HUES48 (cell line): ENCODE data around the gene TNK2.
"Not testable (repeated sequence)": the region's sequence is repeated elsewhere in the genome, so short reads cannot be mapped to it uniquely, and the experiment has no call there.

Source experiments
- H3K27ac ChIP-seq: one replicate; pipeline ENCODE4 v1.7.0; 2013; ENCODE audit warnings: low read depth, low read length, inconsistent platforms
- H3K27me3 ChIP-seq: 2 replicates; pipeline ENCODE4 v1.6.1; 2013; ENCODE audit warnings: mild to moderate bottlenecking, low read length; ENCODE audit not compliant: control insufficient read depth, insufficient read depth
- H3K36me3 ChIP-seq: 2 replicates; pipeline ENCODE4 v1.6.1; 2013; ENCODE audit warnings: low read length; ENCODE audit not compliant: control insufficient read depth, insufficient read depth
- H3K4me1 ChIP-seq: 2 replicates; pipeline ENCODE4 v1.6.1; 2013; ENCODE audit warnings: mild to moderate bottlenecking, low read length; ENCODE audit not compliant: control insufficient read depth, insufficient read depth
- H3K4me3 ChIP-seq: 2 replicates; pipeline ENCODE4 v1.5.1; 2013; ENCODE audit warnings: mild to moderate bottlenecking, low read depth, low read length
- H3K9ac ChIP-seq: 2 replicates; pipeline ENCODE4 v1.6.1; 2013; ENCODE audit warnings: mild to moderate bottlenecking, low read depth, low read length, moderate library complexity
- H3K9me3 ChIP-seq: 2 replicates; pipeline ENCODE4 v1.6.1; 2013; ENCODE audit warnings: low read length; ENCODE audit not compliant: control insufficient read depth, insufficient read depth

TNK2 gene

DNA sequence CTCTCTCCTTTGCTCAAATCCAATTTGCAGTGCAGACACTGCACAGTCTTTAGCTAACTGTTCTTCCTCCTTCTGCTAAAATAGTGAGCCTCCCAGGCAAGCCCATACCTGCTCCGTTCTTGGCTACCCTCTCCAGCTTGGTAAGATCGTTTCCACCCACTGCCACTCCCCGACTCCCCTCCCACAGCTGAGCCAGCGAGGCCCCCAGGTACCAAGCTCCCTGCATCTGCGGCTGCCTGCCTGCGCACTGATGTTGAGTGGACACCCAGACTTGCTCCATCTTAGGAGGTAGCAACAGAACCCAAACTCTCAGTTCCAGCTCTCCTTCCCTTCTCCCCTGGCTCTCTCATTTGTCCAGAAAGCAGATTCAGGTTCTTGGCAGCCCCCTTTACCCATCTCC lies 7.9 kb upstream of the TNK2 start:
- Histone ChIP-seq H3K36me3 (no peaks in the 10 kb centered on the region), H3K4me1 (peaks cover 10% of the 10 kb centered on the region), H3K27me3 (no peaks in the 10 kb centered on the region), H3K9me3 (no peaks in the 10 kb centered on the region), H3K9ac (no peak overlapping the region), H3K4me3 (no peak overlapping the region), H3K27ac (no peak overlapping the region)

DNA sequence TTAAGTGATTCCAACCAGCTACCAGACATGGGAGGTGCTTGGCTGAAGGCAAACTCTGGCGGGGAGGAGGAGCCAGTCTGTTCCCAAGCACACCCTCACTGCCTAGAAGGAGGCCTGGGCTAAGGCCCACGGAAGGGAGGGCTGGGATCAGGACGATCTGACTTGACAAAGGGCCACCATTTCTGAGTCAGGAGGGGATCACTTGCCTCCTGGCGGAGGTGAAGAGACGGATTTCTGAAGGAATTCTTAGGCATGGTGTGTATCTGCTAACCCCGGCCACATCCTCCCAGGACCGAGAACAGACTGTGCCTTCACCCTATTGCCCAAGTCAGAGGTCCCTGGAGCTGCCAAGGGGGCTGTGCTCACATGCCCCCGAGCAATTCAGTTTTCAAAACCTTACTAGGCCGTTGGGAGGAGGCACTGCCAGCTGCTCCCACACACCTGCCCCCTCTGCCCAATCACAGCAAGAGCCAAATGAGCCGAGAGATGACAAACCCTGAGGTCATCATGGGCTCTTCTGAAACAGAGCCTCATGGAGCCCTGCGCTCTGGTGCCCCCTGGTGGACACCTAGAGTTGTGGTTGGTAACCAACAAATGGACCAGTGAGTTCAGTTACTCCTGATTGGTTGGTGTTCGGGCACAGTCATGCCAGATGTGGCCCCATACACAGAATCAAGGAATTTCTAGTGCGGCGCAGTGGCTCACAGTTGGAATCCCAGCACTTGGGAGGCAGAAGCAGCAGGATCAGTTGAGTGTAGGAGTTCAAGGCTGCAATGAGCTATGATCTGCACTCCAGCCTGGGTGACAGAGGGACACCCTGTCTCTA lies 6.5 kb upstream of the TNK2 start:
- H3K4me1 ChIP-seq, result peaks cover 18% of the 10 kb centered on the region
- peak overlapping the region; percentile 98 for H3K27ac ChIP-seq
- peak overlapping the region; percentile 67 for H3K9ac ChIP-seq
- 0 out of 2 replicates have a peak, but pooled peaks cover 4% of the 10 kb centered on the region for H3K27me3 ChIP-seq
- H3K4me3 ChIP-seq, result peak overlapping the region; percentile 33; the same call in 1 of the 2 replicates
- no peaks in the 10 kb centered on the region for H3K36me3 ChIP-seq
- H3K9me3 ChIP-seq, result no peaks in the 10 kb centered on the region

GRCh38 chr3:195914146-195914545 lies 5.8 kb upstream of the TNK2 start:
- not testable (repeated sequence) for H3K4me3 ChIP-seq, H3K36me3 ChIP-seq, H3K9me3 ChIP-seq, H3K27me3 ChIP-seq
- 0 out of 2 replicates have a peak overlapping the region, but pooled peaks have one; percentile 67 for H3K9ac ChIP-seq
- peak overlapping the region; percentile 98 for H3K27ac ChIP-seq
- peaks cover 18% of the 10 kb centered on the region for H3K4me1 ChIP-seq

- Histone ChIP-seq H3K9ac (no peak overlapping the region), H3K27me3 (0 out of 2 replicates have a peak, but pooled peaks cover 4% of the 10 kb centered on the region), H3K9me3 (no peaks in the 10 kb centered on the region), H3K4me3 (no peak overlapping the region), H3K27ac (no peak overlapping the region), H3K36me3 (no peaks in the 10 kb centered on the region), H3K4me1 (peaks cover 18% of the 10 kb centered on the region)
These were observed 5.0 kb upstream of the TNK2 start for GRCh38 chr3:195913382-195913781.

DNA sequence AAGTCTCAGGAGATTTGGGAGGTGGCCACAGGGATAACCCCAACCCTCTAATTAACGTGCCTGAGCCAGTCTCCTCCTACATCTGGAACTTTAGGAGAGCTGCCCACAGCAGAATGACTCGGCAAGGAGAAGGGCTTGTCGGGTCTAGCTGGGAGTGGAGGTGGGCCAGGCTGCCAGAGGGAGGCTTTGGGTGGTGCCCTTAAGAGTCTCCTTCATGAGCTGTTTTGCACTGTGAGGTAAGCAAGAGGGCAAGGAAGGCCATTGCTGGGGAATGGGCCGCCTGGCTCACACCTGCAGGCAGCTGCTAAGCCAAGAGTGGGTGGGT lies 3.6 kb upstream of the TNK2 start:
- Histone ChIP-seq H3K9me3 (no peaks in the 10 kb centered on the region), H3K4me3 (no peak overlapping the region), H3K27ac (no peak overlapping the region), H3K4me1 (peaks cover 28% of the 10 kb centered on the region), H3K9ac (no peak overlapping the region), H3K27me3 (peaks cover 9% of the 10 kb centered on the region; the same call in 1 of the 2 replicates), H3K36me3 (no peaks in the 10 kb centered on the region)

DNA sequence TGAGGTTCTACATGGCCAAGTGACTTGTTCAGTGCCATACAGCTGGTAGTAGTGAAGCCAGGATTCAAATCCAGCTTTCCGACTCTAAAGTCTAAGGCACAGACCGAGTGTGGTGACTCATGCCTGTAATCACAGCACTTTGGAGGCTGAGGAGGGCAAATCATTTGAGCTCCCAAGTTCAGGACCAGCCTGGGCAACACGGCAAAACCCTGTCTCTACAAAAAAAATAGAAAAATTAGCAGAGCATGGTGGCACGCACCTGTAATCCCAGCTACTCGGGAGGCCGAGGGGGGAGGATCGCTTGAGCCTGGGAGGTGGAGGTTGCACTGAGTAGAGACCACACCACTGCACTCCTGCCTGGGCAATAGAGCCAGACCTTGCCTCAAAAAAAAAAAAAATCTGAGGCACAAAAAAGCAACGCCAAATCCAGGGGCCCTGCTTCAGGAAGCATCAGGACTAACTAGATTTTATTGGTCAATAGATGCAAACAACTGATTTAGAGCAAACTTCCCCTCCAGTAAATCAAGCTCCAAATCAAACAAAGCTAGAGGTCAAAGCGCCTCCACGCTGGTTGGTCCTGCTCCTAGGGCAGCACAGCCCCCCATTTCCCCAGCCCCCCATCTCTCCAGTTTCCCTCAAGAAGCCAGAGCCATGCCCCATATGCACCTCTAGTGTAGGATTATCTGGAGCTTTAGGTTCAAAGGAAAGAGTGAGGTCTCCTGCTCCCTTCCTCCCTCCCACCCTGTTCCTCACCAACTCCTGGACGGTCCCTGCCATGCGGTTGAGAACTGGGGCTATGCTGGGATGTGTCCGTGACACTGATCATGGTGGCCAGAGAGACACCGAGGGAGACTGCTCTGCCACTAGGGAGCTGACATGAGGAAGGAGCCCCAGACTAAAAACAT lies 2.9 kb upstream of the TNK2 start:
- no peak overlapping the region for H3K4me3 ChIP-seq
- no peaks in the 10 kb centered on the region for H3K36me3 ChIP-seq
- H3K27me3 ChIP-seq, result peaks cover 9% of the 10 kb centered on the region; the same call in 1 of the 2 replicates
- H3K27ac ChIP-seq, result no peak overlapping the region
- H3K9me3 ChIP-seq, result no peaks in the 10 kb centered on the region
- H3K9ac ChIP-seq, result no peak overlapping the region
- peaks cover 28% of the 10 kb centered on the region for H3K4me1 ChIP-seq

- peaks cover 9% of the 10 kb centered on the region; the same call in 1 of the 2 replicates for H3K27me3 ChIP-seq
- no peaks in the 10 kb centered on the region for H3K36me3 ChIP-seq
- H3K4me1 ChIP-seq, result peaks cover 28% of the 10 kb centered on the region
- H3K4me3 ChIP-seq, result peak overlapping the region; percentile 87; the same call in 1 of the 2 replicates
- no peaks in the 10 kb centered on the region for H3K9me3 ChIP-seq
- H3K9ac ChIP-seq, result no peak overlapping the region
- H3K27ac ChIP-seq, result peak overlapping the region; percentile 57
These were observed 2.1 kb upstream of the TNK2 start for GRCh38 chr3:195910499-195910845.

- Histone ChIP-seq H3K36me3 (no peaks in the 10 kb centered on the region), H3K27me3 (peaks cover 9% of the 10 kb centered on the region; the same call in 1 of the 2 replicates), H3K4me1 (peaks cover 28% of the 10 kb centered on the region), H3K9ac (peak overlapping the region; percentile 59), H3K9me3 (no peaks in the 10 kb centered on the region), H3K27ac (peak overlapping the region; percentile 57), H3K4me3 (peak overlapping the region; percentile 87)
These were observed 1.5 kb upstream of the TNK2 start for GRCh38 chr3:195909644-195910498.

DNA sequence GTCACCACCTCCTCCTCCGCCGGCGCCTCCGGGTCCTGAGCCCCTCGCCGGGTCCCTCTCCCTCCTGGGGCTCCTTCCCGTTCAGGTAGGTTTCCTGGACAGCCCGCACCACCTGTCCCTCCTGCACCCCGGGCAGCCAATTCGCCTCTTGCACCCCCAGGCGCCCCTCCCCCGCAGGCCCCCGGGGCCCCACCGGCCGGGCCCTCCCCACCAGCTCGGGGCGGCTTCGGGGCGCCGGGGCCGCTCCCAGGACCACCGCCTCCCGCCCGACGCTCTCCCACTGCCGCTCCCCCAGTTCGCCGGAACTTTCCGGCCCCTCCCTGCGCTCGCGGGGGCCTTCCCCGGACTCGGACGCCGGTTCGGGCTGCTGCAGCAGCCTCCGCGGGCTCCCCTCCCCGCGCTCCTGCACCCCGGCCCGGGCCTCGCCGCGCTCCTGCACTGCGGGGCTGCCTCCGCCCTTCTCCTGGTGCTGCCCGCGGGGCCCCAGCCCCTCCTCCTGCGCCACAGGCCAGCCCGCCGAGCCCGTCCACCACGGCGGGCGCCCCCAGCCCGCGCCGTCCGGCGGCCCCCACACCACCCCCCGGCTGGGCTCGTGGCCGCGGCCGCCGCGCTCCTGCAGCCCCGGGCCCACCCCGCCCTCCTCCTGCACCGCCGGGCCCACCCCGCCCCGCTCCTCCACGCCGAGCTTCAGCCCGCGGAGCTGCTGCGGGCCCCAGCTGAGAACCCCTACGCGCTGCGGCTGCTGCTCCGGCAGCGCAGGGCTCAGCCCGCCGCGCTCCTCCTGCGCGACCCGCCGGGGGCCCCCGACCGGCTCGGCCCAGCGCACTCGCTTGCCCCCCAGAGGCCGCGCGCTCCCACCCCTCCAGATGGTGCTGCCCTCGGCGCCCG lies 587 bp upstream of the TNK2 start:
- Histone ChIP-seq H3K4me1 (peaks cover 22% of the 10 kb centered on the region), H3K9ac (no peak overlapping the region), H3K27me3 (peaks cover 9% of the 10 kb centered on the region; the same call in 1 of the 2 replicates), H3K4me3 (peak overlapping the region; percentile 70), H3K36me3 (no peaks in the 10 kb centered on the region), H3K9me3 (no peaks in the 10 kb centered on the region), H3K27ac (no peak overlapping the region)

DNA sequence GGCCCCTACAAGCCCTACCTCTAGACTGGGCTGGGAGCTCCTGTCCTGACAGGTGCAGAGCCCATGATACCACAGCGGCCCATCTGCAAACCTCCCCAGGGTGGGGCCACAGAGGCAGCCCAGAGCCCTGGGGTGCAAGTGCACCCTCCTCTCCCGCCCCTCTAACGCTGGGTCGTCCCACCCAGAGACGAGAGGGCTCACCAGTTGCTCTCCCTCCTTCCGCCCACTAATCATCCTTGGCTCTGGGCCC lies 742 bp downstream of the TNK2 start:
- Histone ChIP-seq H3K27me3 (peaks cover 9% of the 10 kb centered on the region; the same call in 1 of the 2 replicates), H3K9ac (no peak overlapping the region), H3K36me3 (no peaks in the 10 kb centered on the region), H3K27ac (no peak overlapping the region), H3K4me3 (peak overlapping the region; percentile 70), H3K4me1 (peaks cover 22% of the 10 kb centered on the region), H3K9me3 (no peaks in the 10 kb centered on the region)
